Upper lobe of left lung (tissue), 4 donors: Measurements from ENCODE around the gene SMIM20.

Source experiments
- CTCF ChIP-seq, 6 experiments: fragments of 450-650 bp in 4 of 6; fragments of 200-600 bp in 2 of 6; sonication (generic) in 2 of 6; IDR thresholded peaks; one replicate each; pipeline ENCODE4 v1.5.1; 2016 to 2019; ENCODE audit warnings: antibody characterized with exemption in 6 of 6
- POLR2A ChIP-seq, 4 donors: fragments of 450-650 bp; IDR thresholded peaks; one replicate each; pipeline ENCODE4 v1.5.1; 2016 to 2017; ENCODE audit warnings: antibody characterized with exemption in 4 of 4, mild to moderate bottlenecking in 2 of 4
- POLR2AphosphoS5 ChIP-seq, 2 donors: sonication (generic); formaldehyde crosslinking; IDR thresholded peaks; one replicate each; pipeline ENCODE4 v1.5.1; 2017; ENCODE audit warnings: antibody characterized with exemption in 2 of 2

GRCh38 chr4:25949173-25949748 is 35.2 kb downstream of the SMIM20 start:
- no peak for TF ChIP-seq CTCF (IDR thresholded peaks at IDR 0.05)
- no peak for TF ChIP-seq POLR2AphosphoS5 (IDR thresholded peaks at IDR 0.05)
- TF ChIP-seq POLR2A (IDR thresholded peaks at IDR 0.05) = no peak
